GM18873 (cell line): ENCODE data around the gene RRM1.
"Not testable (repeated sequence)": the region's sequence is repeated elsewhere in the genome, so short reads cannot be mapped to it uniquely, and the experiment has no call there.

Experiments
- ATAC-seq: cut with Tn5 transposase; IDR thresholded peaks from one replicate; pipeline ENCODE4 v1.9.1; 2021; ENCODE audit warnings: mild to moderate bottlenecking, moderate library complexity, moderate number of reproducible peaks; ENCODE audit not compliant: unreplicated experiment, low FRiP score

Gene RRM1

GRCh38 chr11:4094348-4095291 is at the start of gene RRM1:
TSS of gene RRM1 (plus strand) at chr11:4094799. CDS start at chr11:4095013, 214 bp downstream.
- peak; percentile 87 for ATAC-seq

- ATAC-seq: no peak
Observed at GRCh38 chr11:4044976-4045646, 49.5 kb upstream of the RRM1 start.

DNA sequence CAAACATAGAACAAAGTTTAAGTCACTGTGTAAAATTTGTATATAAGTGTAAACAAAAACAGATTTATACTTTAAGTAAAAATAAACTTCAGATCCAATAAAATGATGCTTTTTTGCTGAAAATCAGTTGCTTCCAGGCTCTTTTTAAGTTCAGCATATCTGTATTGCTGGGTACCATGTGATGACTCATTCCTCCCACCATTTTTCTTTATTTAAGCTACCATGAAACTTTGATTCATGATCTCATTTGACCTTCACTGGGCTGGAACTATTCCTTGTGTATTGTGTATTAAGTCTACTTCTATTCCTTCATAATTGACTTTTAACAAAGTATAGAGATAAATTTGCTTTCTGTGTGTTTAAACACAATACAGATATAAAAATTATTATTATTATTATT is 46.3 kb upstream of the RRM1 start:
- no peak for ATAC-seq

DNA sequence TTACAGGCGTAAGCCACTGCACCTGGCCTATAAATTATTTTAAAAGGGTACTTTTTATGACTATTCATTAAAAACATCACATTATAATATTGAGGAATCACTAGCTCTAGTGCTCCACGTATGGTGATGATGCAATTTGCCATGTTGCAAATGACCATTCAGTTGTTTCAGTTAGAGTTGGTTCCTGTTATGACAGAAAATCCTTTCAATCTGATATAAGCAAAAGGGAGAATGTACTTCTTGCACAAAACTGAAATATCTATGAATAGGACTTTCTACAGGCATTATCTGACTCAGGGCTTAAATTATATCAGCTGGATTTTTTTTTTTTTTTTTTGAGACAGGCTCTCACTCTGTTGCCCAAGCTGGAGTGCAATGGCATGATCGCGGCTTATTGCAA is 45.6 kb upstream of the RRM1 start:
- no peak for ATAC-seq

DNA sequence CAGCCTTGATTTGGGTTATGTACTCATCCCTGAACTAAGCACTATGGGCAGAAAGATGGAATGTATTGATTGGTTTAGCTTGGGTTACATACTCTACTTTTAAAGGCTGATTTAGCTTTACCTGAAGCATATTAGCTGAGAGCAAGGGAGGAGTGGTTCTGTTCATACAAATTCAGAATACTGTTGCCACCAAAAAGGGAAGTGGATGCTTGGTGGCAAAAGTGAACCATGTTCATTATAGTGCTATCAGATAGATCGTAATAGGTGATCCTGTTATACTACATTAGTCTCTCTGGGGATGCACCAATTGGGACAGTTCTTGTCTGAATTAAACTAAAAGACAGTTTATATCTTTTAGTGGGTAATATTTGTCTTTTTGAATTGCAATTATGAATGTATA is 44.5 kb upstream of the RRM1 start:
- no peak for ATAC-seq

DNA sequence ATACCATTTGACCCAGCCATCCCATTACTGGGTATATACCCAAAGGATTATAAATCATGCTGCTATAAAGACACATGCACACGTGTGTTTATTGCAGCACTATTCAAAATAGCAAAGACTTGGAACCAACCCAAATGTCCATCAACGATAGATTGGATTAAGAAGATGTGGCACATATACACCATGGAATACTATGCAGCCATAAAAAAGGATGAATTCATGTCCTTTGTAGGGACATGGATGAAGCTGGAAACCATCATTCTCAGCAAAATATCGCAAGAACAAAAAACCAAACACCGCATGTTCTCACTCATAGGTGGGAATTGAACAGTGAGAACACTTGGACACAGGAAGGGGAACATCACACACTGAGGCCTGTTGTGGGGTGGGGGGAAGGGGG is 41.4 kb upstream of the RRM1 start:
- not testable (repeated sequence) for ATAC-seq

DNA sequence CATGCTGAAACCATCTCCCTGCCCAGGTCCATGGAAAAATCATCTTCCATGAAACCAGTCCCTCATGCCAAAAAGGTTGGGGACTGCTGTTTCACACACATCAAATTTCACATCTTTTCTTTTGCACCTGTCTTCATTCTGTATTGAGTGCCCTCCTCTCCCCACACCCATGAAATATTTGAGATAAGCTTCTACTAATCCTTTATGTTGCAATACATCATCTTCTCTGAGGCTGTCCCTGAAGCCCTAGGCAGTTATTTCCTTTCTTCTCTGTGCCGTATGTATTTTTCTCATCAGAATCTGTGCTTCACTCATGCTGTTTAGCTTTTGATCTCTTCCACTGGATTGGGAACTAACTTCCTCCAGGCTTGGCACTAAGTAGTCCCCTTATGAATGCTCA is 40.0 kb upstream of the RRM1 start:
- ATAC-seq: no peak

- ATAC-seq: no peak
Observed at GRCh38 chr11:4059424-4059823, 35.2 kb upstream of the RRM1 start.

DNA sequence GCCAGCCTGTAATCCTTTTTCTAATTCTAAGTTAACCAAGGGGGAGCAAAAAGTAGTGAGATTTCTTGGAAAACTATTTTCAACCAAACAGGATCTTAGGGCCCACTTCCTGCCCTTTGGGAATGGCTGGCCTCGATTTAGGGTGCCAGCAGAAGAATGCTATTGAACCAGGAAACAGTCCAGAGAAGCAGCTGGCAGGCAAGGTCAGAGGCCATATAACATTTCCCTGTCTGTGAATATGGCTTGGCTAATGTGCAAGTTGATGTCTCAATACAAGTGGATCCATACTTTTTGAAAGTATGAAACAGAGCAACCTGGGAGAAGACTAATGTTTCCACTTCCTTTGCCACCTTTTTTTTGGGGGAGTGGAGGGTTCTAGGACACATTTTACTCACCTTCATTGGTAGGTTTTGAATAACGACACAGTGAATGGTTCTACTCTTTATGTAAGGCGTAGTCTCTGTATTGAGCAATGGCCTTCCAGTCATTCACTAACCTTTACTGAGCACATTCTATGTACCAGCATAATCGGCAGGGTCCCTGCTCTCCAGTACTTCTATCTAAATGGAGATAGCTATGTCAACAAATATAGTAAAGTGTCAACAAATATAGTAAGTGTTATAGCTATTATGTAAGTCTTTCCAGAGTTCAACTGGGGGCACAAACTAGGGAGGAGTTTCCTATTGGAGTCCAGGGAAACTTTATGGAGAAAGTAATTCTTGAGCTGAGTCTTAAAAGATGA is 34.2 kb upstream of the RRM1 start:
- ATAC-seq: no peak

DNA sequence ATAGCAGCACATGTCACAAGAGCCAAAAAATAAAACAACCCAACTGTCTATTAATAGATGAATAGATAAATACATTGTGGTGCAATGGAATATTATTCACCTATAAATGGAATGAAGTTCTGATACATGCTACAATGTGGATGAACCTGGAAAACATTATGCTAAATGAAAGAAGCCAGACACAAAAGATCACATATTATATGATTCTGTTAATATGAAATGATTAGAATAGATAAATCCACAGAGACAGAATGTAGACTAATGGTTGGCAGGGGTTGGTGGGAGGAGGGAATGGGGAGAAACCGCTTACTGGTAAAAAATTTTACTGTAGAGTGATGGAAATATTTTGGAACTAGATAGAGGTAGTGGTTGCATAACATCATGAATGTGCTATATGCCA is 32.9 kb upstream of the RRM1 start:
- no peak for ATAC-seq

- ATAC-seq: no peak
Observed at GRCh38 chr11:4063348-4063747, 31.3 kb upstream of the RRM1 start.

DNA sequence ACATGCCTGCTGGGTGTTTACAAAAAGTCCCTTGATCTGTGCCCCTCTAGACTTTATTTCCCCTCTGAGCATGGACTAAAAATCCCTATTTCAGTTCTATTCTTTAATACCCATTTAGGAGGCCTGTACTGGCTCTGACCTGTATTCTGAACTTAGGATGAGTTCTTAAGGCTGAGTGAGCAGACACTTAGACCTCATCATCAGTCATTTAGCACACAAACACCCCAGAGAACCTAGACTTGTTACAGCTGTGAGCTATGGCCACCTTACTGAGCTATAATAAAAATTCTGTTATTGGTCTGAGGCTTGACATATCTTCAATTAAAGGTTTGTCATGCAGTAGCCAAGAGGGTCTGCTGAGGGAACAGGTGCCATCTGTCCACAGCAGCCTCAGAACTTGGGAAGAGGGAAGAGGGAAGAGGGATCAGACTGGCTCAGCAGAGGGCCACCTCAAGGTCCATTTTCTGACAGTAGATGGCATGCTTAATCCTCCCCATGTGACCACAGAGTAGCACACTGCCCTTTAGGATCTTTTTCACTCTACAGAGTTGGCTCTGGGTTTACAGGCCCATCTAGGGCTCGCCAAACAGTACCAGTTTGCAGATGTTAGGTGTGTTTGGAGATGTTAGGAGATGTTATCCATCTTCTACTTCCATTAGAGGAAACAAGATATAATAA is 30.2 kb upstream of the RRM1 start:
- ATAC-seq: no peak

- no peak for ATAC-seq
Observed at GRCh38 chr11:4065086-4065485, 29.5 kb upstream of the RRM1 start.

DNA sequence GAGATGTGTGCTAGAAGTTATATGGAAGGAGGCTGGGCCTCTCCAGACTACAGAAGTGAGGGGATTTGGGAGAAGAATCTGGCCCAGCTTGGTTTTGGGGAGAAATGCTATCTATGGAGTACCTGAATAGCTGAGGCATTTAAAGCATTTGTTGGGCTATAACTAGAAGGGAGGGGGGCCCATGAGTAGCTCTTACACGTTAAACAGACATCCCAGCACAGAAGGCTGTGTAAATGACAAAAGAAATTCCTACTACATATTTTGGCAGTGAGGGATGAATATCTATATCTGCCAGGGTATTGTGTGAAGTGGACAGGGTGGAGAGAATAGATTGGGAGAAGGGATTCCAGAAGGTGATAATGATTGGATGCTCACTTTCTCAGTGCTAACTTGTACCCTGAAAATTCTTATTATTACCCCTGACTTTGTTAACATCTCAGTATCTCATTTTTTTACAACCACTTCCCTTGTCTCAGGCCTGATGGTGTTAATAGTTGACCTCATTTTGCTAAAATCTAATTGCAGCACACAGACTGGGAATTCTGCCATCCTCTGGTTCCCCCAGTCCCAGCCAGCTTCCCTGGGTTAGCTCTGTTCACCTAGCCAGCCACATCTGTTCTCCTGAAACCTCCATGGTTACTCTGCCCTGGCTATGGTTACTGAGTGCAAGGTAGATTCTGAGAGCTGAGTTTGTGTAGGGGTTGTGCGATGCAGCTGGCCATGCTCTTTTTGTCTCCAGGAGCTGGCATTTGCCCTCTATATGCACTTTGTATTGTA is 28.8 kb upstream of the RRM1 start:
- ATAC-seq: no peak

DNA sequence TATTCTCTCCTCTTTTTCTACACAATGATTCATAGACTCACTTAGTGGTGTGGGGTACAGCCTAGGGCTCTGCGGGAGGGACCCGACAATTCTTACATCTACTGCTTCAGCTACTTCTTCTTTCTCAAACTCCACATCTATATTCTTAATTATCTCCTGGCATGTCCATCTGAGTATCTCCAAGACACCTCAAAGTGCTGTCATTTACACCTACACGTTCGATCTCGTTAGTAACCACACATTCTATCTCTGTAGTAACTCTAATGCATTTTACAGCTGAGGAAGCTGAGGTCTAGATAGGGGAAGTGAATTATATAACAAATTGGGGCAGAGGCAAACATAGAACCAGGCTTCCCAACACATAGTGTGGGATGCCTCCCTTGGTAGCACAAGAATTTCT is 27.7 kb upstream of the RRM1 start:
- ATAC-seq: no peak

- ATAC-seq: no peak
Observed at GRCh38 chr11:4068962-4069361, 25.6 kb upstream of the RRM1 start.

GRCh38 chr11:4071325-4071724 is 23.3 kb upstream of the RRM1 start:
- ATAC-seq: no peak

GRCh38 chr11:4071914-4072313 is 22.7 kb upstream of the RRM1 start:
- no peak for ATAC-seq

GRCh38 chr11:4072668-4073285 is 21.8 kb upstream of the RRM1 start:
- ATAC-seq: no peak
